Stimulated activated CD4-positive, alpha-beta T cell treated with anti-CD3 and anti-CD28 coated beads, Interleukin-4, amount 100 ng/mL, for 4 hours (primary cell): ENCODE data around the gene RGS7.

ENCODE experiments used
- DNase-seq, 2 experiments: peaks; one replicate each; pipeline ENCODE4 v3.0.0-alpha.2; 2020

The RGS7 gene

GRCh38 chr1:241356519-241357365 lies at the start of gene RGS7:
Gene RGS7 (minus strand): TSS chr1:241357205.
- peak in 1 of 2 experiments; percentile 2 for DNase-seq

- no peak for DNase-seq
Measured at GRCh38 chr1:241406421-241406820, 49.4 kb upstream of the RGS7 start.

- no peak for DNase-seq
Measured at GRCh38 chr1:241401156-241401555, 44.2 kb upstream of the RGS7 start.

- no peak for DNase-seq
Measured at GRCh38 chr1:241396747-241397681, 40.0 kb upstream of the RGS7 start.

GRCh38 chr1:241391926-241392710 lies 35.1 kb upstream of the RGS7 start:
- DNase-seq, result no peak

- no peak for DNase-seq
Measured at GRCh38 chr1:241390526-241390925, 33.5 kb upstream of the RGS7 start.

GRCh38 chr1:241389400-241389799 lies 32.4 kb upstream of the RGS7 start:
- no peak for DNase-seq

GRCh38 chr1:241387216-241387615 lies 30.2 kb upstream of the RGS7 start:
- DNase-seq, result no peak

- DNase-seq, result no peak
Measured at GRCh38 chr1:241376701-241377100, 19.7 kb upstream of the RGS7 start.

- no peak for DNase-seq
Measured at GRCh38 chr1:241375886-241376285, 18.9 kb upstream of the RGS7 start.

GRCh38 chr1:241366196-241366595 lies 9.2 kb upstream of the RGS7 start:
- DNase-seq, result no peak

- DNase-seq, result no peak
Measured at GRCh38 chr1:241362350-241362749, 5.3 kb upstream of the RGS7 start.

- no peak for DNase-seq
Measured at GRCh38 chr1:241357366-241358340, 648 bp upstream of the RGS7 start.

GRCh38 chr1:241356187-241356518 lies 852 bp downstream of the RGS7 start:
- no peak for DNase-seq

GRCh38 chr1:241355311-241356010 lies 1.5 kb downstream of the RGS7 start:
- no peak for DNase-seq

- DNase-seq, result no peak
Measured at GRCh38 chr1:241352401-241352800, 4.6 kb downstream of the RGS7 start.

GRCh38 chr1:241351841-241352240 lies 5.2 kb downstream of the RGS7 start:
- DNase-seq, result no peak

- DNase-seq, result no peak
Measured at GRCh38 chr1:241343956-241344355, 13.0 kb downstream of the RGS7 start.

GRCh38 chr1:241336335-241336734 lies 20.7 kb downstream of the RGS7 start:
- DNase-seq, result no peak

GRCh38 chr1:241332987-241333386 lies 24.0 kb downstream of the RGS7 start:
- DNase-seq, result no peak

- no peak for DNase-seq
Measured at GRCh38 chr1:241332037-241332409, 25.0 kb downstream of the RGS7 start.
